ENCODE measurements around the gene DNAH1.

Gene DNAH1

GRCh38 chr3:52393959-52394670 is 78.0 kb downstream of the DNAH1 start:
- no peak for DNase-seq

DNA sequence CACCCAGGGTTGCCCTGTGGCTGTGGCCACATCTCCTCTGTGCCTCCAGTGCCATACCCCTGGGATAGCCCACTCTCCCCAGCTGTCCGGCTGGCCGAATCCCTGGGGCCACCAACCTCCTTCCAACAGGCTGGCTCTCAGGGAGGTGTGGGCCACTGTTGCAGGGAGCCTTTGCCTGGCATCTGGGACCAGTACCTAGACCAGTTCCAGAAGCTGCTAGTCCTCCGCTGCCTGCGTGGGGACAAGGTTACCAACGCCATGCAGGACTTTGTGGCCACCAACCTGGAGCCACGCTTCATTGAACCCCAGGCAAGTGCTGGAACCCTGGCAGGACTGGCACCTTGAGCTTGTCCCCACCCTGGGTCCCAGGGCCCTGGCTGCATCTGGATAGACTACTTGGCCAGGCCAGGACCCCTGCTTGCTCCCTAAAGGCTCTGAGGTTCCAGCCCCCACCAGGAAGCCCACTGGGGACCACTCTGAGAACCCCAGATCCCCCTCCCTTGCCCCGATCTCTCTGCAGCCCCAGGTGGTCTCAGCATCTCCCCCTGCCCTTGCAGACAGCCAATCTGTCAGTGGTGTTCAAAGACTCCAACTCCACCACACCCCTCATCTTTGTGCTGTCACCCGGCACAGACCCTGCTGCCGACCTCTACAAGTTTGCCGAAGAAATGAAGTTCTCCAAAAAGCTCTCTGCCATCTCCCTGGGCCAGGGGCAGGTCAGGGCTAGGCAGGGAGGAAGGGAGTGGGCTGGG is 78.8 kb downstream of the DNAH1 start:
- no peak for DNase-seq

DNA sequence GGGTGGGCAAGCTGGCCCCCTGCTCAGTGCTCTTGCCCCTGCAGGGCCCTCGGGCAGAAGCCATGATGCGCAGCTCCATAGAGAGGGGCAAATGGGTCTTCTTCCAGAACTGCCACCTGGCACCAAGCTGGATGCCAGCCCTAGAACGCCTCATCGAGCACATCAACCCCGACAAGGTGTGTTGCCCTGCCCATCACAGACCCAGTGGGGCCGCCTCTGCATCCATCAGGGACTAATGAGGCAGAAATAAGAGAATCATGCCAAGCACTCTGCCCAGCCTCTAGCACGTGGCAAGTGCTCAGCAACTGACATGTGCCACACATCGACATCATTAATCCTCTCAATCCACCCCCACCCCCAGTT is 79.4 kb downstream of the DNAH1 start:
- no peak for DNase-seq

DNA sequence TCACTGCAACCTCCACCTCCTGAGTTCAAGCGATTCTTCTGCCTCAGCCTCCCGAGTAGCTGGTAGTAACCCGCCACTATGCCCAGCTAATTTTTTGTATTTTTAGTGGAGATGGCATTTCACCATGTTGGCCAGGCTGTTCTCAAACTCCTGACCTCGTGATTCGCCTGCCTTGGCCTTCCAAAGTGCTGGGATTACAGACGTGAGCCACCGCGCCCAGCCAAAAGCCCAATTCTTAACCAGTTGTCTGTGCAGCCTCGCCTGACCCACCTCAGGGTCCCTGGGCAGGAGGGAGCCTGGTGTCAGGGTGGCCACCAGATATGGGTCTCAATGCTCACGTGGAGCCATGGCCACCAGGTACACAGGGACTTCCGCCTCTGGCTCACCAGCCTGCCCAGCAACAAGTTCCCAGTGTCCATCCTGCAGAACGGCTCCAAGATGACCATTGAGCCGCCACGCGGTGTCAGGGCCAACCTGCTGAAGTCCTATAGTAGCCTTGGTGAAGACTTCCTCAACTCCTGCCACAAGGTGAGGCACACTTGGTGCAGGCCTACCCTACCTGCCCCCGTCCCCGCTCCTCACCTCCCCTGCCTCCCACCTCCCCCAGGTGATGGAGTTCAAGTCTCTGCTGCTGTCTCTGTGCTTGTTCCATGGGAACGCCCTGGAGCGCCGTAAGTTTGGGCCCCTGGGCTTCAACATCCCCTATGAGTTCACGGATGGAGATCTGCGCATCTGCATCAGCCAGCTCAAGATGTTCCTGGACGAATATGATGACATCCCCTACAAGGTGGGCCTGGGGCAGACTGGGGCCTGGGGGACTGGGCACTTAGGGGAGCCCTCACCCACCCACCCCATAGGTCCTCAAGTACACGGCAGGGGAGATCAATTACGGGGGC is 80.1 kb downstream of the DNAH1 start:
- no peak for DNase-seq

- no peak for DNase-seq
These were observed 80.9 kb downstream of the DNAH1 start for GRCh38 chr3:52396907-52397591.

DNA sequence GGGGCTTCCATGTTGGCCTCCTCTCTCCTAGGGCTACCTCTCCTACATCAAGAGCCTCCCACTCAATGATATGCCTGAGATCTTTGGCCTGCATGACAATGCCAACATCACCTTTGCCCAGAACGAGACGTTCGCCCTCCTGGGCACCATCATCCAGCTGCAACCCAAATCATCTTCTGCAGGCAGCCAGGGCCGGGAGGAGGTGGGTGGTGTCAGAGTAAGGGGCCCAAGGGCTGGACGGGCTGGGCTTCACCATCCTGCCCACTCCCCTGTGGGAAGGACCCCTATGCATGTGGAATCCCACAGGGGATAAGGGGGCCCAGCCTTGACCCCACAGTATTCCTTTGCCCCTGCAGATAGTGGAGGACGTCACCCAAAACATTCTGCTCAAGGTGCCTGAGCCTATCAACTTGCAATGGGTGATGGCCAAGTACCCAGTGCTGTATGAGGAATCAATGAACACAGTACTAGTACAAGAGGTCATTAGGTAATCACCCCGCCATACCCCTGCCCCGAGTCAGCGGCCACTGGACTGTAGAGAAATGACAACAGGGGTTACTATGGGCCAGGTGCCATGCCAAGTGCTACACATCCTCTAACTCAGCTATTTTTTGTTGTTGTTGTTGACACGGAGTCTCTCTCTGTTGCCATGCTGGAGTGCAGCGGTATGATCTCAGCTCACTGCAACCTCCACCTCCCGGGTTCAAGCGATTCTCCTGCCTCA is 81.7 kb downstream of the DNAH1 start:
- DNase-seq: no peak

DNA sequence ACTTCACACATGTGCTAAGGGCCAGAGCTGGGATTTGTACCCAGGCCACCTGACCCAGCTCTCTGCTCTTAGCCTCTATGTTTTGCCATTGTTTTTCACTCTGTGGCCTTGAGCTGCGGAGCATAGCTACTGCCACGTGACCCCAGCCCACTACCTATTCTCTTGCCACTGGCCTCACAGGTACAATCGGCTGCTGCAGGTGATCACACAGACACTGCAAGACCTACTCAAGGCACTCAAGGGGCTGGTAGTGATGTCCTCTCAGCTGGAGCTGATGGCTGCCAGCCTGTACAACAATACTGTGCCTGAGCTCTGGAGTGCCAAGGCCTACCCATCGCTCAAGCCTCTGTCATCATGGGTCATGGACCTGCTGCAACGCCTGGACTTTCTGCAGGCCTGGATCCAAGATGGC is 82.6 kb downstream of the DNAH1 start:
- DNase-seq: no peak

DNA sequence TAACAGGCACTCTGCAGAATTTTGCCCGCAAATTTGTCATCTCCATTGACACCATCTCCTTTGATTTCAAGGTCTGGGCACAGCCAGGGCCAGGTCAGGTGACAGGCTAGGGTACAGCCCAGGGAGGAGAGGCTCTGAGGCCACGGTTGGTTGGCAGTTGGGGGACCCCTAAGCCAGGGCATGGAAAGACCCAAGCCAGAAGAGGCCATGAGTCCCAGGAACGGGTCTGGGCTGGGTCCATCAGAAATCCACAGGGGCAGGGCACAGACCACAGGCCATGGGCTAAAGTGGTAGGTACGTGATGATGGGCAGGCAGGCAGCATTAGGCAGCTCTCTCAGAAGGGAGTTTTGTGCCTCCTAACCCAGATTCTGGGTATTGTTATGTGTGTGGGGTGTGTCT is 83.0 kb downstream of the DNAH1 start:
- DNase-seq: no peak

GRCh38 chr3:52399593-52399992 is 83.5 kb downstream of the DNAH1 start:
- no peak for DNase-seq

DNA sequence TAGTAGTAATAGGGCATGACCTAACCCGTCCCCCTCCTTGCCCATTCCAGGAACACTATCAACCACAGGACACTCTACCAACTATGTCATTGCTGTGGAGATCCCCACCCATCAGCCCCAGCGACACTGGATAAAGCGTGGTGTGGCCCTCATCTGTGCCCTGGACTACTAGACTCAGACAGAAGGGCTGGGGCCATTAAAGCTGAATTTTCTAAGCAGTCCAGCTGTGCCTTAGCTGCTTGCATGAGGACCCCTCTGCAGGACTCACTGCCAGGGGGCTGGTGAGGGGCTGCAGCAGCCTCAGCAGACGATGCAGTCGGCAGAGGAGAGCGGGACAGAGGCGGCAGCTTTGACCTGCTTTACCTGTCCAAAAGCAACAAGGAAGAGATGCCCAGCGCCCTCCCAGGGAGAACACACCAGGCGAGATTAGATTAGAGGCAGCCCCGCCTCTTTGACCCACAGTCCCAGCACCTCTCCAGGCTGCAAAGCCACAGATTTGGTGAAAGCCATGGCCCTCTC is 84.2 kb downstream of the DNAH1 start:
- DNase-seq: no peak

GRCh38 chr3:52401021-52401420 is 84.9 kb downstream of the DNAH1 start:
- DNase-seq: no peak

DNA sequence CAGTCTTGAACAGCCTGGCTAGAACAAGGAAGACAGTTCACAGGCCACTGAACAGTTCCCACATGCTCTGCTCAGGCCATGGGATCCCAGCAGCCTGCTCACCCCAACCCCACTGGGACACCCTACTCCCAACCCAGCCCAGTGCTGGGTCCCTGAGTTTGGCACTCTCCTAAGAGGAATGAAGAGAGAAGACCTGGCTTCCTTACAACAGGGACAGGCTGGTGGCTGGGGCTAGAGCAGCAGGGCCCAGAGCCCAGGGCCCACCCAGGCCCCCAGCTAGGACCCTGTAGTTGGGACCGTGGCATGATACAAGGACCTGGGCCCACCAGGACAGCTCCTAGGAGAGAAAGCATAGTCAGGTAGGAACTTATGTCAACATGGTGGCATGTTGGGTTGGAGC is 85.4 kb downstream of the DNAH1 start:
- DNase-seq: no peak

DNA sequence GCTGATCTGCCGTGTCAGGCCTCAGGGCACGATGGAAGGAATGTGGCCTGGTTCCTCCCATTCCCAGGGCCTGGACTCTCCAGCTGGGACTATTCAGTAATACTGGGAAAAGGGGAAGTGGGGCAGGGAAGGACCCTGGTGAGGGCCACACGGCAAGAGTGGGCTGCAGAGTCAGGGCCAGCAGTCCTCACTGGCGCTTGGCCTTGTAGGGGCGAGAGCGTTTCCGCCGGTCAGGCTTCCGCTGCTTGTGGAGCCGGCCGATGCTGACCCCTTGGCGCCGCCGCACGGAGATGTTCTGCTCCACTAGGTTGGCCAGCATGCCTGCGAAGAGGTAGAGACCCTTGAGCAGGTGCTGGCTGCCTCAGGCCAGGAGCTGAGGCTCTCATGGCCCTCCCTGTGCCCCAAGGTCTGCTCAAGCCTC is 86.0 kb downstream of the DNAH1 start:
- DNase-seq: no peak

GRCh38 chr3:52402706-52403270 is 86.7 kb downstream of the DNAH1 start:
- DNase-seq: no peak

DNA sequence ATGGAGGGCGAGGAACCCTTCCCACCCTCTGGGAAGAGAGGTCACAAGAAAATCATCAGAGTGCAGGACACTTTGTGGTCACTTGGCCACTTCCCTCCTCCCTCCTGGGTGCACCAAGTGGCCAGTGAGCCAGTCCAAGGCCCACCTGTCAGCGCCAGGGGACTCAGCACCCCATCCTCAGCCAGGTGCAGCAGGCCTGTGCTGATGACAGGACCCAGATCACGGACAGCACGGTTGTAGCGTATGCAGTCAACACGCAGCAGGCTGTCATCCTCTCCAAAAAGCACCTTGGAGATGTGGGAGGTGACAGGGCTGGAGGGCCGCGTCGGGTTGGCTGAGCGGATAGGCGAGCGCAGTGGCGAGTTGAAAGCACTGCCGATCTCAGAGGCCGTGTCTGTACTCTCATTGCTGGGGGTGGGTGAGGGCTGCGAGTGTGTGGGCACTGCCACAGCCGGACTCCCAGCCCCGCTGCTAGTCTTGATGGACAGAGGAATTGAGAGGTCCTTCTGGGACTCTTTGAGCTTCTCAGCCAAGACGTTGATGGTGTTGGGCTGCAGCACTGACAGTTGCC is 87.2 kb downstream of the DNAH1 start:
- DNase-seq: no peak

DNA sequence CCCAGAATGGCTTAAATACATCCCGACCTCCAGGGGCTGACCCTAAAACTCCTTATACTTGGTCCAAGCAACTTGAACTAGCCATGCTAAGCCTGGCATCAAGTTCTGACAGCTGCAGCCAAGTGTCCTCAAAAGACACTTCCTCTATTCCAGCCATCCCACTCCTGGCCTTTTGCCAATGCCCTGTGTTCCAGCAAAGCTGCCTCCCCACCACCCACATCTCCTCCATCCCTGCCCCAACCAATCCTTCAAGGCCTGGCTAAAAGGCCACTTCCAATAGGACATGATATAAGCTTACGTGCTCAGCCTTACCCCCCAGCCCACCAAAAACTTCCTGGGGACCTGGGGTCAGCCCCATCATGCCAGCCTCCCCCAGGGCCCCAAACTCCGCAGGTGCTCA is 87.8 kb downstream of the DNAH1 start:
- no peak for DNase-seq

GRCh38 chr3:52404391-52404790 is 88.3 kb downstream of the DNAH1 start:
- DNase-seq: no peak

DNA sequence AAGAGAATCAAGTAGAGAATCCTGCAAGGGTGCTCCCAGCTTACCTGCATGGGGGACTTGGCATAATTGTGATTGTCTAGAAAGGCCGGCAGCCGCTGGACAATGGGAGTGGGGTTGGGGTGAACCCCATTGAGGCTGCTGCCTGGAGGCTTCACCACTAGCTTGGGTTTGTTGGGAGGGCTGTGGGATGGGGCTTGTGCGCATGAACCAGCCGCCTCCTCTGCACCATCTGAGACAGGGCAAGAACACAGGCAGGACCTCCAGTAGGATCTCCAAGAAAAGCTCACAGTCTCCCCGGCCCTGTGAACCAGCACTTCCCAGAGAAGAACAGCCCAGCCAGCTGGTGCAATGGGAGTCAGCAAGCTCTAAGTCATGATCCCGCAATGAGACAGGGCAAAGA is 88.9 kb downstream of the DNAH1 start:
- no peak for DNase-seq

DNA sequence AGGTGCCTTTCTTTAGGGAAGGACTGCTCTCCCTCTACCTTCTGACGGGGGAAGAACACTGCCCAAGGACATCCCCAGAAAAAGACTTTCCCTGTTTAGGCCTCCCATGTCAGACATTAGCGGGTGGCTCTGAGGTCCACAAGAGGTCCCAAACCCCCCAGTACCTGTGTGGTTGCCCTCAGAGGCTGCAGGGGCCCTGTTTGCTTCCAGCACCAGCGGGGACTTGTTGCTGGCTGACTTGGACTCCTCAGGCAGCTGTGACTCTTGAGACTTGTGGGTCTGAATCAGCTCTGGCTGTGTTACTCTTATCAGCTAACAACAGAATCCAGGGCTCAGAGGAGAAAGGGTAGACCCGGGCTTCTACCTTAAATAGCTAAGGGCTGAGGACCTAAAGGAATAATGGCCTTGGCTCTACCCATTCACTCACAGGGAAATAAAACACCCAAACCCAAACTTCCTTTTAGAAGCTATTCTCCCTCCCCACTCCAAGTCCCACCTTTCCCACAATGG is 89.5 kb downstream of the DNAH1 start:
- no peak for DNase-seq

- no peak for DNase-seq
These were observed 90.1 kb downstream of the DNAH1 start for GRCh38 chr3:52406231-52406661.
